GM23338 (cell line): Measurements from ENCODE around the gene CYP51A1. TPM values are rescaled to one million over a fixed set of nuclear protein-coding genes. Genes with fewer than 3 reads are reported as not detected.

Experiments used
- ATAC-seq: fragments of 200-7000 bp; cut with Tn5 transposase; 3 replicates; pipeline ENCODE4 v1.9.1; 2020
- DNase-seq: peaks from one replicate; pipeline ENCODE4 v3.0.0-alpha.2; 2015; ENCODE audit warnings: low spot score
- H2AFZ ChIP-seq: fragments of 200-600 bp; sonication (generic); 2 replicates; pipeline ENCODE4 v1.8.0; 2016; ENCODE audit warnings: antibody characterized with exemption, mild to moderate bottlenecking, moderate library complexity
- H3F3A ChIP-seq: fragments of 200-600 bp; sonication (generic); replicated peaks from 2 replicates; pipeline ENCODE4 v1.8.0; 2017; ENCODE audit warnings: antibody characterized with exemption, mixed run types, low read depth
- H3K27ac ChIP-seq: fragments of 200-600 bp; sonication (generic); 2 replicates; pipeline ENCODE4 v1.6.1; 2016; ENCODE audit warnings: low read depth
- H3K27me3 ChIP-seq: fragments of 200-600 bp; sonication (generic); 2 replicates; pipeline ENCODE4 v1.8.0; 2016; ENCODE audit warnings: mild to moderate bottlenecking, mixed run types, moderate library complexity; ENCODE audit not compliant: insufficient read depth
- H3K36me3 ChIP-seq: fragments of 200-600 bp; sonication (generic); 2 replicates; pipeline ENCODE4 v1.8.0; 2016; ENCODE audit warnings: mild to moderate bottlenecking; ENCODE audit not compliant: insufficient read depth
- H3K4me1 ChIP-seq: fragments of 200-600 bp; sonication (generic); 2 replicates; pipeline ENCODE4 v1.8.0; 2016; ENCODE audit warnings: mild to moderate bottlenecking, moderate library complexity; ENCODE audit not compliant: insufficient read depth
- H3K4me2 ChIP-seq: fragments of 200-600 bp; sonication (generic); 2 replicates; pipeline ENCODE4 v1.7.1; 2017; ENCODE audit warnings: mixed run types
- H3K4me3 ChIP-seq: fragments of 200-600 bp; sonication (generic); 2 replicates; pipeline ENCODE4 v1.6.1; 2016; ENCODE audit warnings: mixed run types
- H3K79me2 ChIP-seq: fragments of 200-600 bp; sonication (generic); replicated peaks from 2 replicates; pipeline ENCODE4 v1.8.0; 2017; ENCODE audit warnings: mild to moderate bottlenecking; ENCODE audit not compliant: insufficient read depth
- H3K9me2 ChIP-seq: fragments of 200-600 bp; sonication (generic); 2 replicates; pipeline ENCODE4 v1.8.0; 2017; ENCODE audit not compliant: insufficient read depth
- H4K20me1 ChIP-seq: fragments of 200-600 bp; sonication (generic); replicated peaks from 2 replicates; pipeline ENCODE4 v1.8.0; 2017; ENCODE audit warnings: mild to moderate bottlenecking; ENCODE audit not compliant: insufficient read depth
- H3K27ac Mint-ChIP-seq: 2 replicates; pipeline ENCODE4 v1.8.0; 2020; ENCODE audit warnings: inconsistent platforms, mild to moderate bottlenecking, moderate library complexity, mixed read lengths
- H3K27me3 Mint-ChIP-seq: 3 replicates; pipeline ENCODE4 v1.8.0; 2022; ENCODE audit warnings: low read depth, mild to moderate bottlenecking, moderate library complexity, mixed read lengths, inconsistent platforms; ENCODE audit not compliant: insufficient read depth, poor library complexity
- H3K36me3 Mint-ChIP-seq: 3 replicates; pipeline ENCODE4 v1.8.0; 2021; ENCODE audit warnings: low read depth, mild to moderate bottlenecking, inconsistent platforms, moderate library complexity, mixed read lengths
- H3K4me1 Mint-ChIP-seq: 3 replicates; pipeline ENCODE4 v1.8.0; 2020; ENCODE audit warnings: mild to moderate bottlenecking, inconsistent platforms, mixed read lengths
- H3K4me3 Mint-ChIP-seq: 3 replicates; pipeline ENCODE4 v1.8.0; 2021; ENCODE audit warnings: moderate library complexity, mild to moderate bottlenecking, inconsistent platforms, mixed read lengths
- H3K9me3 Mint-ChIP-seq: 3 replicates; pipeline ENCODE4 v1.8.0; 2020; ENCODE audit warnings: moderate library complexity, mild to moderate bottlenecking, inconsistent platforms, mixed read lengths
- CREB1 ChIP-seq: fragments of 250-450 bp; sonication (Bioruptor Pico); IDR thresholded peaks from 2 replicates; pipeline ENCODE4 v1.5.0; 2020; ENCODE audit warnings: low read depth, mild to moderate bottlenecking, moderate library complexity
- ETS1 ChIP-seq: IDR thresholded peaks from 2 replicates; pipeline ENCODE4 v1.6.1; 2016; ENCODE audit warnings: antibody characterized with exemption
- POLR2AphosphoS5 ChIP-seq: IDR thresholded peaks from 2 replicates; pipeline ENCODE4 v1.6.1; 2016; ENCODE audit warnings: antibody characterized with exemption, low read depth
- ZNF462 ChIP-seq: fragments of 250-450 bp; sonication (Bioruptor Pico); IDR thresholded peaks from 2 replicates; pipeline ENCODE4 v1.5.0; 2020; ENCODE audit warnings: mild to moderate bottlenecking, moderate library complexity
- long read RNA-seq: library from polyadenylated mRNA; unstranded; transcript quantifications from one replicate; pipeline ENCODE4 v2.0.0, GENCODE V29; 2020; ENCODE audit not compliant: unreplicated experiment
- polyA plus RNA-seq: library from polyadenylated mRNA; unstranded; fragments of >200 nt; fragmentation: Nextera tagmentation; extraction: Ambion mirVana; gene quantifications from 2 replicates; pipeline ENCODE4 v1.2.1, GENCODE V29; 2016
- total RNA-seq: library from RNA; depleted of rRNA; stranded (reverse); fragments of >200 nt; shearing (Covaris generic); gene quantifications from 2 replicates; pipeline ENCODE4 v1.2.3, GENCODE V29; 2014; rRNA removed
- TF ChIP-seq, protein P1 (sequence below), 2 experiments: fragments of 200-600 bp in 1 of 2; sonication (generic) in 1 of 2; conservative IDR thresholded peaks; 2 replicates each; pipeline versions ENCODE4 v1.5.1 to v1.6.1; 2016 to 2017; ENCODE audit warnings: antibody characterized with exemption in 2 of 2, low read depth in 2 of 2, mild to moderate bottlenecking in 2 of 2, moderate library complexity in 1 of 2

CYP51A1 gene
- 163 and 166 TPM in 2 replicates for total RNA-seq
- 62.0 and 65.6 TPM in 2 replicates for polyA plus RNA-seq
- long read RNA-seq, transcript CYP51A1-201 (10 exons, 3,210 nt) = major isoform, 21 of 30 reads
- long read RNA-seq, partial matches to known transcripts = 7 of 30 reads
- long read RNA-seq, other reads (novel, unspliced or antisense) = 1 of 30 reads

GRCh38 chr7:92134271-92135051 is at the start of gene CYP51A1:
Gene CYP51A1 (minus strand): TSS chr7:92134477. CDS start chr7:92134364, 113 bp downstream.
- peak within 1 kb of the TSS; percentile 89 for H3K4me3 Mint-ChIP-seq
- Histone ChIP-seq H3K4me2 (peak within 1 kb of the TSS; percentile 93), H2AFZ (peak within 1 kb of the TSS; percentile 89), H3K36me3 (peaks cover 19% of the 10 kb centered on the region), H4K20me1 (peaks cover 33% of the 10 kb centered on the region), H3K4me1 (peaks cover 24% of the 10 kb centered on the region), H3K27ac (peak within 1 kb of the TSS; percentile 91), H3K9me2 (no peaks in the 10 kb centered on the region), H3K4me3 (peak within 1 kb of the TSS; percentile 95), H3K79me2 (peaks cover 42% of the 10 kb centered on the region), H3K27me3 (no peaks in the 10 kb centered on the region), H3F3A (no peaks in the 10 kb centered on the region)
- H3K9me3 Mint-ChIP-seq = peaks cover 8% of the 10 kb centered on the region; the same call in 2 of the 3 replicates
- H3K36me3 Mint-ChIP-seq = peaks cover 16% of the 10 kb centered on the region
- peak; percentile 93 for DNase-seq
- H3K4me1 Mint-ChIP-seq = peaks cover 14% of the 10 kb centered on the region; the same call in 2 of the 3 replicates
- TF ChIP-seq POLR2AphosphoS5 (peak; percentile 85), ETS1 (no peak), CREB1 (CRISPR knock-in tag) (peak; percentile 87), ZNF462 (CRISPR knock-in tag) (no peak)
- TF ChIP-seq, protein P1, sequence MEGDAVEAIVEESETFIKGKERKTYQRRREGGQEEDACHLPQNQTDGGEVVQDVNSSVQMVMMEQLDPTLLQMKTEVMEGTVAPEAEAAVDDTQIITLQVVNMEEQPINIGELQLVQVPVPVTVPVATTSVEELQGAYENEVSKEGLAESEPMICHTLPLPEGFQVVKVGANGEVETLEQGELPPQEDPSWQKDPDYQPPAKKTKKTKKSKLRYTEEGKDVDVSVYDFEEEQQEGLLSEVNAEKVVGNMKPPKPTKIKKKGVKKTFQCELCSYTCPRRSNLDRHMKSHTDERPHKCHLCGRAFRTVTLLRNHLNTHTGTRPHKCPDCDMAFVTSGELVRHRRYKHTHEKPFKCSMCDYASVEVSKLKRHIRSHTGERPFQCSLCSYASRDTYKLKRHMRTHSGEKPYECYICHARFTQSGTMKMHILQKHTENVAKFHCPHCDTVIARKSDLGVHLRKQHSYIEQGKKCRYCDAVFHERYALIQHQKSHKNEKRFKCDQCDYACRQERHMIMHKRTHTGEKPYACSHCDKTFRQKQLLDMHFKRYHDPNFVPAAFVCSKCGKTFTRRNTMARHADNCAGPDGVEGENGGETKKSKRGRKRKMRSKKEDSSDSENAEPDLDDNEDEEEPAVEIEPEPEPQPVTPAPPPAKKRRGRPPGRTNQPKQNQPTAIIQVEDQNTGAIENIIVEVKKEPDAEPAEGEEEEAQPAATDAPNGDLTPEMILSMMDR (conservative IDR thresholded peaks at IDR 0.05; ENCODE audit: low read depth in 2 of 2) = peak in 1 of 2 experiments; percentile 10; a peak in 1 of 4 replicates
- H3K27ac Mint-ChIP-seq = peak within 1 kb of the TSS; percentile 100
- peak; percentile 88 for ATAC-seq
- H3K27me3 Mint-ChIP-seq = peaks cover 8% of the 10 kb centered on the region
